Activated CD4-positive, alpha-beta memory T cell treated with anti-CD3 and anti-CD28 coated beads, Interleukin-2, amount 10 ng/mL, durations not matched to agents 7 days and 5 days (primary cell): ENCODE measurements around the gene DCDC2. TPM values are rescaled to one million over a fixed set of nuclear protein-coding genes. Genes with fewer than 3 reads are reported as not detected.
"Not testable (repeated sequence)": the region's sequence is repeated elsewhere in the genome, so short reads cannot be mapped to it uniquely, and the experiment has no call there.

Experiments used
- CTCF ChIA-PET: fragments of 350-600 bp; sonication (Branson Sonifier 250); formaldehyde crosslinking; loops from one replicate; lab custom pipeline; 2021; ENCODE audit warnings: antibody characterized with exemption, inconsistent platforms; lab: Charles Lee
- POLR2A ChIA-PET: fragments of 350-600 bp; sonication (Branson Sonifier 250); formaldehyde crosslinking; loops from one replicate; lab custom pipeline; 2021; ENCODE audit warnings: antibody characterized with exemption; lab: Charles Lee
- DNase-seq: peaks from one replicate; pipeline ENCODE4 v3.0.0-alpha.2; 2020
- H3K27ac Mint-ChIP-seq: one replicate; pipeline ENCODE4 v1.8.0; 2021; ENCODE audit warnings: mild to moderate bottlenecking, mixed read lengths
- H3K27me3 Mint-ChIP-seq: one replicate; pipeline ENCODE4 v1.8.0; 2021; ENCODE audit warnings: mixed read lengths
- H3K36me3 Mint-ChIP-seq: one replicate; pipeline ENCODE4 v1.8.0; 2021; ENCODE audit warnings: low read depth, mixed read lengths
- H3K4me1 Mint-ChIP-seq: one replicate; pipeline ENCODE4 v1.8.0; 2021; ENCODE audit warnings: mixed read lengths
- H3K4me3 Mint-ChIP-seq: one replicate; pipeline ENCODE4 v1.8.0; 2021; ENCODE audit warnings: mild to moderate bottlenecking, mixed read lengths
- H3K9me3 Mint-ChIP-seq: one replicate; pipeline ENCODE4 v1.8.0; 2021; ENCODE audit warnings: mixed read lengths
- total RNA-seq, 2 experiments: library from RNA; stranded (reverse); gene quantifications; one replicate each; pipeline ENCODE4 v1.2.3, GENCODE V29; 2021

The DCDC2 gene
- total RNA-seq, 2 experiments from 2014 or later = not detected

DNA sequence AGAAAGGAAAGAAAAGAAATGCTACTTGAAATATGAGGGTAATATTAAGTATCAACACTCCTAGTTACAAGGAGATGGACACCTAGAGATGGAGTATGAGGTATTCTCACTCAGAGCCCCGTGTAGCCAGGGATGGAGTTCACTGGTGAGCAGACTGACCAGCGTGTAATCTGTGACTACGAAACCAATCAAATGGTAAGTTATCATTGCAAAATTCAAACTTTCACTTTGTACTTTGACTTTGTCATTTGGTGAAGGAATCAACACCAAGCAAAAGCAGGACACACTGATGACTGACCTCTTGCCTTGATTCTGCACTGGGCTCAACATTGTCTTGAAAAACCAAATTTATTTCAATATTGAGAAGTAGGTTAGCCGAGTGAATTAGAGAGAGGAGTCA, 51.8 kb downstream of the DCDC2 start:
- peaks cover 19% of the 10 kb centered on the region for H3K27me3 Mint-ChIP-seq
- no peak overlapping the region for H3K4me3 Mint-ChIP-seq
- H3K4me1 Mint-ChIP-seq = no peaks in the 10 kb centered on the region
- no peaks in the 10 kb centered on the region for H3K36me3 Mint-ChIP-seq
- DNase-seq = no peak
- no peaks in the 10 kb centered on the region for H3K9me3 Mint-ChIP-seq
- ChIA-PET POLR2A (no interaction called here), CTCF (no interaction called here)
- no peak overlapping the region for H3K27ac Mint-ChIP-seq

DNA sequence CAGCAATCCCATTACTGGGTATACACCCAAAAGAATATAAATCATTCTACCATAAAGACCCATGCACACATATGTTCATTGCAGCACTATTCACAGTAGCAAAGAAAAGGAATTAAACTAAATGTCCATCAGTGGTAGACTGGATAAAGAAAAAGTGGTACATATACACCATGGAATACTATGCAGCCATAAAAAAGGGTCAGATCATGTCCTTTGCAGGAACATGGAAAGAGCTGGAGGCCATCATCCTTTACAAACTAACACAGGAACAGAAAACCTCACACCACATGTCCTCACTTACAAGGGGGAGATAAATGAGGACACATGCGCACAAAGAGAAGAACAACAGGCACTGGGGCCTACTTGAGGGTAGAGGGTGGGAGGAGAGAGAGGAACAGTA, 60.9 kb downstream of the DCDC2 start:
- Mint-ChIP-seq H3K9me3 (peaks cover 5% of the 10 kb centered on the region), H3K36me3 (no peaks in the 10 kb centered on the region), H3K4me1 (no peaks in the 10 kb centered on the region), H3K4me3 (no peak overlapping the region), H3K27ac (no peak overlapping the region), H3K27me3 (peaks cover 7% of the 10 kb centered on the region)
- POLR2A ChIA-PET = no interaction called here
- CTCF ChIA-PET = no interaction called here
- no peak for DNase-seq

DNA sequence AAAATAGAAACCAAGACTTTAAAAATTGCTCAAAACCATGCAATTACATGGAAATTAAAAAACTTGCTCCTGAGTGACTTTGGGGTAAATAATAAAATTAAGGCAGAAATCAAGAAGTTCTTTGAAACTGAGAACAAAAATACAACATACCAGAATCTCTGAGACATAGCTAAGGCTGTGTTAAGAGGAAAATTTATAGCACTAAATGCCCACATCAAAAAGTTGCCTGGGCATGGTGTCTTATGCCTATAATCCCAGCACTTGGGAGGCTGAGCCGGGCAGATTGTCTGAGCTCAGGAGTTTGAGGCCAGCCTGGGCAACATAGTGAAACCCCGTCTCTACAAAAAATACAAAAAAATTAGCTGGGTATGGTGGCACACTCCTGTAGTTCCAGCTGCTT, 64.0 kb downstream of the DCDC2 start:
- H3K27ac Mint-ChIP-seq, CTCF ChIA-PET, POLR2A ChIA-PET, H3K4me3 Mint-ChIP-seq, H3K9me3 Mint-ChIP-seq, H3K27me3 Mint-ChIP-seq, H3K36me3 Mint-ChIP-seq, DNase-seq, H3K4me1 Mint-ChIP-seq: not testable (repeated sequence)

DNA sequence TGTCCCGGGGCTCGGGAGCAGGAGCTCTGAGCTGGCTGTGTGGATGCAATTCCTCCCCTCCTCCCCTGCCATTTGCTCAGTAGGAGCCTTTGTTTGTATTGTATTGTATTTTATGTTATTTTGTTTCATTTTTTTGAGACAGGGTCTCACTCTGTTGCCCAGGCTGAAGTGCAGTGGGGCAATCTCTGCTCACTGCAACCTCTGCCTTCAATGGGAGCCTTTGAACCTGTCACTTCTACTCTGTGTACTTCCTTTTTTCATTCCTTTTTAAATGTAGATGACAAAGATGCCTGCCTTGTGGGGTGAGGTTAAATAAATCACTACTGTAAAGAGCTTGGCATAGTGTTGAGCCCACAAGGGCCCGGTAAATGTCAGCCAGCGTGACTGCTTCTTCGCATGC, 70.6 kb downstream of the DCDC2 start:
- H3K4me3 Mint-ChIP-seq = no peak overlapping the region
- no peaks in the 10 kb centered on the region for H3K36me3 Mint-ChIP-seq
- POLR2A ChIA-PET = no interaction called here
- peaks cover 7% of the 10 kb centered on the region for H3K4me1 Mint-ChIP-seq
- H3K27me3 Mint-ChIP-seq = no peaks in the 10 kb centered on the region
- CTCF ChIA-PET = interaction anchor here (0.8 kb wide), 1 partner anchor 234 kb away, joined by 3 read pairs; no protein-coding TSS in a partner anchor
- H3K9me3 Mint-ChIP-seq = no peaks in the 10 kb centered on the region
- no peak for DNase-seq
- no peak overlapping the region for H3K27ac Mint-ChIP-seq

DNA sequence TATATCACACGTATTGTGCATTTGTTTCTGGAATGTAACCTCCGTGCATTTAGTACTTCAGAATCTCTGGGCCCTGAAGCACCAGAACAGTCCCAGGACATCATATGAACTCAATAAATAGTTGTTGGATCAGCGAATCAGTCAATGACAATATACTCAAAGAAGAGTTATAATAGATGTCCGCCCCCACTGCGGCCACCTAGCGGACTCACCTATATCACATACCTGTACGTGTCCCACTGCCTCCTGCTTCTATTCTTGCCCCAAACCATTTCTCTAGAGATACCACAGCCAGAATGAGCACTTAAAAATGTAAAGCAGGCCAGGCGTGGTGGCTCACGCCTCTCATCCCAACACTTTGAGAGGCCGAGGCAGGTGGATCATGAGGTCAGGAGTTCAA, 73.9 kb downstream of the DCDC2 start:
- ChIA-PET POLR2A (no interaction called here), CTCF (interaction anchor here (0.9 to 1.9 kb wide), 7 partner anchors 10 to 237 kb away, joined by 3 to 9 read pairs (median 4); partner anchors contain the start of gene DCDC2)
- Mint-ChIP-seq H3K9me3 (no peaks in the 10 kb centered on the region), H3K27me3 (peaks cover 2% of the 10 kb centered on the region), H3K27ac (no peak overlapping the region), H3K4me1 (peaks cover 7% of the 10 kb centered on the region), H3K36me3 (no peaks in the 10 kb centered on the region), H3K4me3 (no peak overlapping the region)
- DNase-seq = no peak

DNA sequence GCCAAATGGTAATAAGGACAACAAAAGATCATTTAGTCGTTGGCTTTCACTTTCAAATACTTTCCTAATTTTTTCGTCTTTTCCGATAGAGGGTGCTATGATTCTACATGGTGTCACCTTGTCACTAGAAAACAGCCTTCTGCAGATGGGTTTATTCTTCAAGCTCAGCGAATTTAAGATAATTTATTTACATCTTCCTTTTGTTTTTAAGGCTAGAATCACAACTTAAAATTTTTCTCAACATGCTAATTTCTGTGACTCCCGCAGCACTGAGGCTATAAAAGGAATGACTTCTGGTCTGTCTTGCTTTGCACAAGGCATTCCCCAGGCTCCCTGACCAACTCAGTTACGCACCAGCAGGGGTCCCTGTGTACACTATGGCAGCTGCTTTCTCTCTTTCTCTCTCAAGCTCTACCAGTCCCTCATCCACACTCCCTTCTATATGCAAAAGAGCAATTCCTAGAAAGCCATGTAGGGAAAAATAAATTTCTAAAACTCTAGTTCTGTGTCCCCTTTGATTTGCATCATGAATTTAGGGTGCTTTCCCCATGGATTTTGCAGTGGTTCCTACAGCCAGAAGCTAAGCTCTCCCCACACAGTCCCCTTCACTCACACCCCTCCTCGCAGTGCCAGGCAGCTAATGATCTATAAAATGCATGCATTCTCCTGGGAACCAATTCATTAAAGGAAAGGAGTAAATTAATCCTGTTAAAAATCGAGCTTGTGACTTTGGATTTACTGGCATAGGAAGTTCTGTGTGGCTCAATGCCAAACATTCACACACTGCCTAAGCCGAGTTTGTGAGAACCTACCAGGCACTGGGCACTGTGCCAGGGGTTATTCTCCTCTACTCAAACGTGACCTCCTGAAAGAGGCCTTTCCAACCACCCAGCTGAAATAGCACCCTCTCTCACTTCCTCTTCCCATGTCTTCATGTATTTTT, 74.5 kb downstream of the DCDC2 start:
- H3K27me3 Mint-ChIP-seq = peaks cover 2% of the 10 kb centered on the region
- H3K36me3 Mint-ChIP-seq = no peaks in the 10 kb centered on the region
- H3K4me1 Mint-ChIP-seq = peaks cover 7% of the 10 kb centered on the region
- H3K27ac Mint-ChIP-seq = no peak overlapping the region
- no peaks in the 10 kb centered on the region for H3K9me3 Mint-ChIP-seq
- H3K4me3 Mint-ChIP-seq = no peak overlapping the region
- DNase-seq = peak; percentile 26
- CTCF ChIA-PET = interaction anchor here (0.9 to 1.9 kb wide), 10 partner anchors 9 to 238 kb away, joined by 3 to 9 read pairs (median 4); partner anchors contain the start of gene DCDC2
- POLR2A ChIA-PET = no interaction called here

DNA sequence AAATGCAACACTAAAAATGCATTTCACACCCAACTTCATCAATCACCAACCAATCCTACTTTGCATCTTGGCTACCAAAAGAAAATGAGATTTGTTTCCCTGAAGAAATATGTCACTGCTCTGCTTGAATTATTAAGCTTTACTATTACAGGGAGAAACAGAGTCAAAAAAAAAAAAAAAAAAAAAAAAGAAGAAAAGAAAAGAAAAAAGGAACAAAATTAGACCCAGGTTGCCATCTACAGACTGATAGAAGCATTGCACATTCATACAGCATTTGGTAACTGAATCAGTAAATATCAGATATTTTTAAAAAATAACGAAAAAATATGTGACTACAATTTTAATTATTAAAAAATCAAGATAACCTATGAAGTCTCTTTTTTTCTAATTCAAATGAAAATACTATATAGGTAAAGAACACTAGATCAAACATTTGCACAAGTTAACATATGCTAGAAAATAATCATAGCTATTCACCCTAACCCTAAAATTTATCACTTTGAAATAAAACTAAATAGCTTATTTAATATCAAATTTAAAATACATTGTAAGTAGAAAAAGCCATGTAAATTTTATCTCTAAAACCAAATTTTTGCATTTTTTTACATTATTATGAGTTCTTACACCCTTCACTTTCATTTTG, 83.3 kb downstream of the DCDC2 start:
- Mint-ChIP-seq H3K36me3 (no peaks in the 10 kb centered on the region), H3K9me3 (no peaks in the 10 kb centered on the region), H3K4me3 (no peak overlapping the region), H3K27me3 (peaks cover 8% of the 10 kb centered on the region), H3K27ac (no peak overlapping the region), H3K4me1 (no peaks in the 10 kb centered on the region)
- POLR2A ChIA-PET = no interaction called here
- no peak for DNase-seq
- CTCF ChIA-PET = interaction anchor here (0.7 to 1.2 kb wide), 3 partner anchors 9 to 726 kb away, joined by 3 to 6 read pairs (median 4); no protein-coding TSS in a partner anchor

DNA sequence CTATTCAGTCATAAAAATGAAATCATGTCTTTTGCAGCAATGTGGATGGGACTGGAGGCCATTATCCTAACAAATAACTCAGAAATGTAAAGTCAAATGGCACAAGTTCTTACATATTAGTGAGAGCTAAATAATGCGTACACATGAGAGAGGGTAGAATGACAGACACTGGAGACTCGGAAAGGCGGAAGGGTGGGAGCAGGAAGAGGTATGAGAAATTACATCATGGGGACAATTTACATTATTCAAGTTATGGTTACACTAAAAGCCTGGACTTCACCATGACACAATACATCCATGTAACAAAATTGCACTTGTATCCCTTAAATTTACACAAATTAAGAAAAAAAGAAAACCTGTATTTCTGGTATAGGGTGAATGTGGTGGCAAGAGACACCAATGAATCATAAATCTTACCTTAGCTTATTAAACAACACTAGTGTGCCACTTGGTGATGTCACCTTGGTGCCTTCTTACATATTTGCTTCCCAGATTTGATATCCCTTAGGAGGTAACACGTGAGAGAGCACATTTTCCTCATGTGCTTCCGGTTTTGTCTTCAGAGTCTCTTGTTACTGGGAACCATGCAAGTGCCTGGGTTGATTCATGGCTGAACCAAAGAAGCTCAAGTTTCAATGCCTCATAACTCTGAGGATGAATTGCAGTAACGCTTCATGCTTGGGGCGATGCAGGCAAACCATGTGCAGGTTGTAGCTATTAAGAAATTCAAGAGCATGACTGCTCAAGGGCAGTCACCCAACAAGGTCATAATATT, 84.6 kb downstream of the DCDC2 start:
- H3K36me3 Mint-ChIP-seq = no peaks in the 10 kb centered on the region
- ChIA-PET POLR2A (no interaction called here), CTCF (interaction anchor here (1.1 to 1.6 kb wide), 2 partner anchors 10 to 16 kb away, joined by 6 to 7 read pairs; no protein-coding TSS in a partner anchor)
- no peaks in the 10 kb centered on the region for H3K9me3 Mint-ChIP-seq
- H3K27ac Mint-ChIP-seq = no peak overlapping the region
- no peak for DNase-seq
- no peak overlapping the region for H3K4me3 Mint-ChIP-seq
- H3K27me3 Mint-ChIP-seq = peaks cover 8% of the 10 kb centered on the region
- no peaks in the 10 kb centered on the region for H3K4me1 Mint-ChIP-seq

DNA sequence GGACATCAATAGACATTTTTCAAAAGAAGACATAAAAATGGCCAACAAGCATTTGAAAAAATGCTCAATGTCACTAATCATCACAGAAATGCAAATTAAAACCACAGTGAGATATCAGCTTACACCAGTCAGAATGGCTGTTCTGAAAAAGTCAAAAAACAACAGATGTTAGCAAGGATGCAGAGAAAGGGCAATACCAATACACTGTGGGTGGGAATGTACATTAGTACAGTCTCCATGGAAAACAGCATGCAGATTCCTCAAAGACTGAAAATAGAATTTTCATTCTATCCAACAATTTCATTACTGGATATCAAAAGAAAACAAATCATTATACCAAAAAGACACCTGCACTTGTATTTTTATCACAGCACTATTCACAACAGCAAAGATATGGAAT, 85.3 kb downstream of the DCDC2 start:
- H3K4me1 Mint-ChIP-seq = no peaks in the 10 kb centered on the region
- CTCF ChIA-PET = interaction anchor here (1.6 kb wide), 1 partner anchor 15 kb away, joined by 7 read pairs; no protein-coding TSS in a partner anchor
- no peak for DNase-seq
- H3K4me3 Mint-ChIP-seq = no peak overlapping the region
- no peaks in the 10 kb centered on the region for H3K36me3 Mint-ChIP-seq
- H3K27me3 Mint-ChIP-seq = peaks cover 7% of the 10 kb centered on the region
- H3K9me3 Mint-ChIP-seq = no peaks in the 10 kb centered on the region
- POLR2A ChIA-PET = no interaction called here
- H3K27ac Mint-ChIP-seq = no peak overlapping the region

DNA sequence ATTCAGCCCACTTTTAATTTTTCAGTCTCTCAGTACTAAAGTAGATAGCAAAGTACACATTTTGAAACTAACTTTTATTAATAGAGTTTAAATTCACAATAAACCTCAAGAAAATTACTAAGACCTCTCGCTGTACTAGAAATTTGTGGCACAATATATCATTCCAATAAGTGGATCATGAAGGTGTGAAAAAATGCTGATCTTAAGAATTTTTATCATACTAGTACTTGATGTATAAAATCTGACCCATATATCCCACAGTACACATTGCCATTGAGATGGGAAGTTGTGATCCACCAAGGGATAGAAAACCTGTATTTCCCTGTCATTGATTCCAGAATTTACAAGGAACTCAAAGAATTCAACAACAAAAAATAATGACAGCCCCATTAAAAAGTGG, 85.7 kb downstream of the DCDC2 start:
- H3K4me1 Mint-ChIP-seq = no peaks in the 10 kb centered on the region
- no peaks in the 10 kb centered on the region for H3K36me3 Mint-ChIP-seq
- no peaks in the 10 kb centered on the region for H3K9me3 Mint-ChIP-seq
- no peak for DNase-seq
- POLR2A ChIA-PET = no interaction called here
- no peak overlapping the region for H3K27ac Mint-ChIP-seq
- no peak overlapping the region for H3K4me3 Mint-ChIP-seq
- CTCF ChIA-PET = no interaction called here
- peaks cover 4% of the 10 kb centered on the region for H3K27me3 Mint-ChIP-seq

DNA sequence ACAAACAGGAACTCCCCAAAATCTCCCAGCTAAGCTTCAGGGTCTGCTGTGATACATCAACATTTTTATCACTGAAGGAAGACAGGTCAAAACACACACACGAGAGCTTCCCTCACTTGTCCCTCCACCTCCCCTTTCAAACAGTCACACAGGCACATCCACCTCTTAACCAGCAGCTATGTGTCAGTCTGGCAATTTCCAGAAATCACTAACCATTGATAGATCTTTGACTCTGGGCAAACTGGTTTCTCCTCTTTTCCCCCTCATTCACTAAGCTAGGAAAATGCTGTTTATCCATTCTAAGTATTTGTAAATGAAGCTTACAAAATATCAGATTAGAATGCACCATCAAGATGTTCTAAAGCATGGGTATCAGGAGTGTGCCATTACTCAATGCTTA, 87.8 kb downstream of the DCDC2 start:
- POLR2A ChIA-PET = no interaction called here
- no peaks in the 10 kb centered on the region for H3K36me3 Mint-ChIP-seq
- no peak for DNase-seq
- H3K27ac Mint-ChIP-seq = no peak overlapping the region
- no peaks in the 10 kb centered on the region for H3K9me3 Mint-ChIP-seq
- CTCF ChIA-PET = interaction anchor here (0.7 to 1.4 kb wide), 2 partner anchors 13 kb away, joined by 3 to 4 read pairs; no protein-coding TSS in a partner anchor
- H3K4me3 Mint-ChIP-seq = no peak overlapping the region
- H3K27me3 Mint-ChIP-seq = peaks cover 12% of the 10 kb centered on the region
- no peaks in the 10 kb centered on the region for H3K4me1 Mint-ChIP-seq

DNA sequence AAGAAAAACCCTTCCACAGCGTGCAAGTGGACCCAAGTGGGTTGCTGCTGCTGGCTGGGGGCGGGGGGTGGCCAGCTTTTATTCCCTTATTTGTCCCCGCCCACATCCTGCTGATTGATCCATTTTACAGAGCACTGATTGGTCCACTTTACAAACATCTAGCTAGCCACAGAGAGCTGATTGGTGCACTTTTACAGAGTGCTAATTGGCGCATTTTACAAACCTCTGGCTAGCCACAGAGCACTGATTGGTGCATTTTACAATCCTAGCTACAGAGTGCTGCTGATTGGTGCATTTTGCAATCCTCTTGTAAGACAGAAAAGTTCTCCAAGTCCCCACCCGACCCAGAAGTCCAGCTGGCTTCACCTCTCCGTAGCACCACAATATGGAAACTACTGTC, 99.6 kb downstream of the DCDC2 start:
- DNase-seq, H3K27me3 Mint-ChIP-seq, H3K4me3 Mint-ChIP-seq, H3K4me1 Mint-ChIP-seq, H3K36me3 Mint-ChIP-seq, H3K9me3 Mint-ChIP-seq, H3K27ac Mint-ChIP-seq, POLR2A ChIA-PET: not testable (repeated sequence)
- CTCF ChIA-PET = interaction anchor here (2.2 kb wide), 1 partner anchor 15 kb away, joined by 7 read pairs; no protein-coding TSS in a partner anchor
